HG02970 (cell line): ENCODE results near the gene INSRR.

Experiments used
- ATAC-seq: cut with Tn5 transposase; IDR thresholded peaks from one replicate; pipeline ENCODE4 v1.9.1; 2021; ENCODE audit warnings: mild to moderate bottlenecking, moderate library complexity, moderate number of reproducible peaks; ENCODE audit not compliant: unreplicated experiment, low FRiP score

INSRR gene

GRCh38 chr1:156854634-156855033 is 4.3 kb downstream of the INSRR start:
- ATAC-seq: no peak

GRCh38 chr1:156853761-156854160 is 5.2 kb downstream of the INSRR start:
- ATAC-seq: no peak

GRCh38 chr1:156852418-156852874 is 6.5 kb downstream of the INSRR start:
- no peak for ATAC-seq

- ATAC-seq: no peak
These were observed 7.0 kb downstream of the INSRR start for GRCh38 chr1:156851779-156852417.

- no peak for ATAC-seq
These were observed 9.8 kb downstream of the INSRR start for GRCh38 chr1:156849151-156849496.

- ATAC-seq: no peak
These were observed 10.3 kb downstream of the INSRR start for GRCh38 chr1:156848461-156849150.

GRCh38 chr1:156847591-156848460 is 11.1 kb downstream of the INSRR start:
- ATAC-seq: no peak

- no peak for ATAC-seq
These were observed 12.3 kb downstream of the INSRR start for GRCh38 chr1:156846643-156847042.

GRCh38 chr1:156845953-156846545 is 12.9 kb downstream of the INSRR start:
- ATAC-seq: no peak

- ATAC-seq: no peak
These were observed 13.6 kb downstream of the INSRR start for GRCh38 chr1:156845055-156845952.

- ATAC-seq: no peak
These were observed 14.3 kb downstream of the INSRR start for GRCh38 chr1:156844638-156845037.

GRCh38 chr1:156844102-156844501 is 14.8 kb downstream of the INSRR start:
- no peak for ATAC-seq

- no peak for ATAC-seq
These were observed 16.2 kb downstream of the INSRR start for GRCh38 chr1:156842618-156843300.

GRCh38 chr1:156841295-156841855 is 17.5 kb downstream of the INSRR start:
- ATAC-seq: no peak

- no peak for ATAC-seq
These were observed 18.0 kb downstream of the INSRR start for GRCh38 chr1:156840898-156841279.

- no peak for ATAC-seq
These were observed 18.6 kb downstream of the INSRR start for GRCh38 chr1:156840186-156840897.

- ATAC-seq: no peak
These were observed 19.3 kb downstream of the INSRR start for GRCh38 chr1:156839426-156840109.

- ATAC-seq: no peak
These were observed 19.9 kb downstream of the INSRR start for GRCh38 chr1:156838972-156839371.
